GM19193 (cell line): ENCODE results near the gene DBN1.

ENCODE experiments used
- POLR2A ChIP-seq: IDR thresholded peaks from 4 replicates; pipeline ENCODE4 v1.6.1; 2011; ENCODE audit not compliant: insufficient read depth, insufficient read length; ENCODE audit errors: extremely low read depth

The DBN1 gene

DNA sequence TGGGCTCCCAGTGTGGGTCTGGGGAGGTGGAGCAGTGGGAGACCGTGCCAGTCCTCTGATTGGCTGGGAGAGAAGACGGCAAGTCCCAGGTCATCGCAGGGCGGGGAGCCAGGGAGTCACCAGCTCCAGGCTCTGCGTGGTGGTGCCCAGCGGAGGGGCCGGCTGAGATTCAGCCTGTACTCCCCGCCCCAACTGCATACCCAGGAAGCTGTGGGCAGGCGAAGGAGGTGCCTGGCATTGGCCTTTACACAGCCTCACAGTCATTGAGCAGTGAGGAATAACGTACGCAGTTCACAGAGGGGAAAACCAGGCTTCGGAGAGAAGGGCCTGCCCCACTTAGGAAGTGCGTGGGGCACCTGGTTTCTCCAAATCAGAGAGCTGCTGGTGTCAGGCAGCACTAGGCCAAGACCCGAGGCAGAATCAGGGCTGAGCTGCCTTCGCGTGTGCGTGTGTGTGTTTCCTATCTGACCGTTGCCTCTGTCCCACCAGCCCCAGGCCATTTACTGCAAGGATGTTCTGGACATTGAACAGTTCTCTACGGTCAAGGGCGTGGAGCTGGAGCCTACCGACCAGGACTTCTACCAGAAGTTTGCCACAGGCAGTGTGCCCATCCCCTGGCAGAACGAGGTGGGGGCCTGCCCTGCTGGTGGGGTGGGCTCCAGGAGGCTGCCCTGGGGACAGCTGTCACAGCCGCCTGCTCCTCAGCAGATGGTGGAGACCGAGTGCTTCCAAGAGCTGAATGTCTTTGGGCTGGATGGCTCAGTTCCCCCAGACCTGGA lies 33.0 kb downstream of the DBN1 start:
- no peak for TF ChIP-seq POLR2A

DNA sequence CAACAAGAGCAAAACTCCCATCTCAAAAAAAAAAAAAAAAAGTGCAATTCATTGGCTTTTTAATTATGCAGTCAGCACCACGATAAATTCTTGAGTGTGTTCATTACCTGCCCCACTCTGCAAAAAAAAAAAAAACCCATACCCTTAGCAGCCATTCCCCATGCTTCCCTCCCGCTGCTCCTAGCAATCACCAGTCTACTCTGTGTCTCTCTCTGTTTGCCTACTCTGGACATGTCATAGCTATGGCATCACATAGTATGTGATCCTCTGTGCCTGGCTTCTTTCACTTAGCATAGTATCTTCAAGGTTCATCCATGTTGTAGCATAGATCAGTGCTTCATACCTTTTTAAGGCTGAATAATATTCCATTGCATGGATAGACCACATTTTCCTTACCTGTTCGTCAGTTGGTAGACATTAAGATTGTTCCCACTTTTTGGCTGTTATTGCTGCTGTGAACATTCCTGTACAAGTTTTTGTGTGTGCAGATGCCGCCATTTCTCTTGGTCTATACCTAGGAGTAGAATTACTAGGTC lies 33.8 kb downstream of the DBN1 start:
- TF ChIP-seq POLR2A = no peak

DNA sequence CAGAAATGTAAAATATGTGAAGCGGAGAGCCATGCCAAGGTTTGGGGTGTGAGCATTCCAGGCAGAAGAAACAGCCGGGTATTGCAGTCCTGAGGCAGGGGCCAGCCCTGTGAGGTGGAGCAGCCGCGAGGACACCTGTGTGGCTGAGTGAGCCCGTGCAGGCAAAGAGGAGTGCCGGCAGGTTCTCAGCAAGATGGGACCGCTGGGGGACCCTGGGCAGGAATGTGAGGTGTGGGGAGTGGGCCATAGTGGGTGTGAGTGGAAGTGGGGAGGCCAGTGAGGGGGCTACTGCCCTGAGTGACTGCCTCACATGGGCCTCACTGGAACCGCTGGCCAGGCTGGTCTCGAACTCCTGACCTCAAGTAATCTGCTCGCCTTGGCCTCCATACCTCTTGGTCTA lies 35.0 kb downstream of the DBN1 start:
- peak; percentile 39 for TF ChIP-seq POLR2A

DNA sequence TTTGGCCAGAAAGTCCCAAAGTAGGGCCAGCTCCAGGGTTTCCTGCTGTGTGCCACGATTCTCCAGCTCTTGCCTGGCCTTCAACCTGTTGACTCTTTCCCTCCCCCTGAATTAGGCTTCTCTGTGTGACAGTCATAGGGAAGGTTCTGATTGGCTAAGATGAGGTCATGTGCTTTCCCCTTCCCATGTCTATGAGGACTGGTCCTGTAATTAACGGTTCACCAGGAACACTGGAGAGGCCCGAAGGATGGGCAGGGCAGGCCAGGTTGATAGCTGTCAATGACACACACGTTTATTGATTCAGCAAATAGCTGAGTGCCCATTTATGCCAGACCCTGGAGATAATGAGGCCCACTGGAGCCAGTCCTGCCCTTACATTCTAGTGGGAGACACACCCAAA lies 35.8 kb downstream of the DBN1 start:
- no peak for TF ChIP-seq POLR2A

DNA sequence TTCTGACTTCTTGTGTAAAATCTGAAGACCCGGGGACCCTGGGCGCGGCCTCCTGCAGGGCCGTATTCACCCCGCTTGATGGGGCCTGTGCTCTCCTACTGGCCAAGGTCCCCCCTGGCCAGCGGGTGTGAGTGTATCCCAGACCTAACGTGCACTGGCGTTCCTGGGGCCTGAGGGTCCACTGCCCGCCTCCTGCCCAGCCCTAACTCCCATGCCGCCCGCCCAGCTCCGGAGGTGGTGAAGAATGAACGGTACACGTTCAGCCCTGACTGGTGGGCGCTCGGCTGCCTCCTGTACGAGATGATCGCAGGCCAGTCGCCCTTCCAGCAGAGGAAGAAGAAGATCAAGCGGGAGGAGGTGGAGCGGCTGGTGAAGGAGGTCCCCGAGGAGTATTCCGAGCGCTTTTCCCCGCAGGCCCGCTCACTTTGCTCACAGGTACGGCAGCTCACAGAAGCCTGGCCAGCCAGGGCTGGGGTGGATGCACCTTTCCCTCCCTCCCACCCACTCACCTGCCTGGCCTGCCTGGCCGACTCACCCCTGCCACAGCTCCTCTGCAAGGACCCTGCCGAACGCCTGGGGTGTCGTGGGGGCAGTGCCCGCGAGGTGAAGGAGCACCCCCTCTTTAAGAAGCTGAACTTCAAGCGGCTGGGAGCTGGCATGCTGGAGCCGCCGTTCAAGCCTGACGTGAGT lies 37.4 kb downstream of the DBN1 start:
- TF ChIP-seq POLR2A = no peak

DNA sequence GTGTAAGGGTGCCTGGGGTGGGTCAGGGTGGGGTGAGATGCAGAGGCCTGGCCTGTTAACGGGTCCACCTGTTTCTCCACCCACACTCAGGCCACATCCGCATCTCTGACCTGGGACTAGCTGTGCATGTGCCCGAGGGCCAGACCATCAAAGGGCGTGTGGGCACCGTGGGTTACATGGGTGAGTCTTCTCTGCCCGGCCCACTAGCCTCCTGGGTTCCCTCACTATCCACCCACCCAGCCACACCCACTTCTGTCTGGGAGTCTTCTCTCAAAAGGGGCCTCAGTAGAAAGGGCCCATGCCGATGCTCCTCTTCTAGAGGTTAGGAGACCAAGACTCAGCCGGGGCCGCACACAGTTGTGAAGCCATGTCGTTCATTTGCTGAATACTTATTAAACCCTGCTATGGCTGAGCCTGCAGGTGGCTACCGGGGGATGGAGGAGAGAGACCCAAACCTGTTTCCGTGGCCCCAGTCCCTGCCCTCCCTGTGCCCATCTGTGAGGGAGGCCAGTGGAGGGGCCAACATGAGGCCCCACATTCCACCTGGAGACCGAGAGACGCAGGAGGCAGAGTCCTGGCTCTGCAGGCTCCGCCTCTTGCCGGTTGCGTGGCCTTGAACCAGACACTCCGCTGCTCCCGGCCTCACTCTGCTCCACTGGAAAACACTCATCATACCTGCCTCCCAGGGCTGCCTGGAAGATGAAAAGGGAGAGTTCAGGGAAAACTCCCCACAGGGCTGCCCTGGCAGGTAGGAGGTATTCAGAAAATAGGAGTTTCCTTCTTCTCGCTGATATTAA lies 38.3 kb downstream of the DBN1 start:
- peak; percentile 5 for TF ChIP-seq POLR2A

DNA sequence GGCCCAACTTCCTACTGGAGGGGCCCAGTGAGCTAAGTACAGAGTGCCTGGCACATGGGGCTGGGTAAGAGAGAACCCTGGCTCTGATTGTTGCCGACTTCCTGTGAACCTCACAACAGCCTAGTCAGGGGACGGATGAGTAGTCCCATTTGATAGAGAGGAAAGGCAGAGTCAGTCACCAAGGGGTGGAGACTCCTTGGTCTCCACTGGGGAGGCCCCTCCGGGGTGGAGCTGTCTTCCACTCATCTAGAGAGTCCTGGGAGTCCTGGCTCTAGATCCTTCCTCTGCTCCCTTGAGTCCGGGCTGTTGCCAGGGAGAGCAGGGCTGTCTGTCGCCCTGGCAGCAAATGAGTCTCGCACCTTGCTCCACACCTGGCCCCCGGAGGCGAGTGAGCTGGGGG lies 39.0 kb downstream of the DBN1 start:
- no peak for TF ChIP-seq POLR2A

DNA sequence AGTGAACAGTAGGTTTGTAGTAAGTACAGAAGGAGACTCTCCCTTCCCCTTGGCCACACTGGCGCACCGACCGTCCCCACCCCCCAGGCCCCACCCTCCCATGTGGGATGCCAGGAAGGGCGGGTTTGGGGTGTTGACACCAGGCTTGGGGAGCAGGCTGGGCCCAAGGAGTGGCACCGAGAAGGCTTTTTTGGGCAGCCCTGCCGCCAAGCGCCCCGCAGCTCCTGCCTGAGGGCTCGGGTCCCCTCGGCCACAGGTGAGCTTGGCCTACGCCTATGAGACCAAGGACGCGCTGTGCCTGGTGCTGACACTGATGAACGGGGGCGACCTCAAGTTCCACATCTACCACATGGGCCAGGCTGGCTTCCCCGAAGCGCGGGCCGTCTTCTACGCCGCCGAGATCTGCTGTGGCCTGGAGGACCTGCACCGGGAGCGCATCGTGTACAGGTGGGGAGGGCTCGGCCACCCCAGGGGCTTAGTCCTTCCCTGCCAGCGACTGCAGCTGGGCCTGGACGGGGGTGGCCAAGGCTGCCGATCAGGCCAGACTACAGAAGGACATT lies 39.7 kb downstream of the DBN1 start:
- TF ChIP-seq POLR2A = peak; percentile 17

DNA sequence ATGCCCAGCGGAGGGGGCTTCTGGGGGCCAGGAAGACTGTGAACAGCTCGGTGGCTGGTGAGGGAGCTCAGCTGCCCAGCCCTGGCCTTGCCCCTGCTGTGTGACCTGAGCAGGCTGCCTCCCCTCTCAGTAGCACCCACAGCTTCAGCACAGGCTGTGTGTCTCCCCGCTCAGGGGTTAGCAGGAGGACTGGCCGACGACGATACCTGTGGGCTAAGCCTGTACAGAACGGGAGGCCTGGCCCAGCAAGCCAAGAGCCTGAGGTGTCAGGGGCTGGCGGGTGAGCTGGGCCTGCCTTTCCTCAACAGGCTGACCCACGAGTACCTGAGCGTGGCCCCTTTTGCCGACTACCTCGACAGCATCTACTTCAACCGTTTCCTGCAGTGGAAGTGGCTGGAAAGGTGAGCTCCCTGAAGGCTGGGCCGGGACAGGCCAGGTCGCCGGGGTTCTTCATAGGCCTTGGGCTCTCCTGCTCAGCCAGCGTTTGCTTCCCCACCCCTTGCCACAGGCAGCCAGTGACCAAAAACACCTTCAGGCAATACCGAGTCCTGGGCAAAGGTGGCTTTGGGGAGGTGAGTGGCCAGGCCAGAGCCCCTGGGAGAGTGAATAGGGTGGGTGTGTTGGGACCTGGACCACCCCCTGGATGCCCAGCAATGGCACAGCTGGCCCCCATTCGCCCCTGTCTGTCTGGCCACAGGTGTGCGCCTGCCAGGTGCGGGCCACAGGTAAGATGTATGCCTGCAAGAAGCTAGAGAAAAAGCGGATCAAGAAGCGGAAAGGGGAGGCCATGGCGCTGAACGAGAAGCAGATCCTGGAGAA lies 40.4 kb downstream of the DBN1 start:
- TF ChIP-seq POLR2A = no peak

DNA sequence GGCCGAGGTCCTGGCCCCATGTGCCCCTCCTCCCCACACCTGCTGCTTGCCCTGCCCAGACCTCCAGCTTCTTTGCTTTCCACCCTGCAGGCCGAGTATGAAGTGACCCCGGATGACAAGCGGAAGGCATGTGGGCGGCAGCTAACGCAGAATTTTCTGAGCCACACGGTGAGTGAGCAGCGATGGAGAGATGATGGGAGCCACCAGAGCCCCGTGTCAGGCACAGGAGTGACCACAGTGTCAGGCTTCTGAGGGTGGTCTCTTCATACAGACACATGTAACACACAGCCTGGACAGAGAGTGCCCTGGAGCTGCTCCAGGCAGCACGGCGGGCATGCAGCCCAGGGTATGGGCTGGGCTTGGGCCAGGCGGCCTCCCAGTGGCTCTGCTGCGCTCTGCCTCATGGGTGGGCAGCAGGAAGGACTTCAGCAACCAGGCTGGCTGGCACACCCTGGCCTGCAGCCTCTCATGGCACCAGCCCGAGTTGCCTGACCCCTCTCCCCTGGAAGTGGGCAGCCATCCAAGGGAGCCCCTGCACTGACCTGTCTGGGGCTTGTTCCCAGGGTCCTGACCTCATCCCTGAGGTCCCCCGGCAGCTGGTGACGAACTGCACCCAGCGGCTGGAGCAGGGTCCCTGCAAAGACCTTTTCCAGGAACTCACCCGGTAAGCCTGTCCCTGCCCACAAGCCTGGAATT lies 41.1 kb downstream of the DBN1 start:
- no peak for TF ChIP-seq POLR2A

DNA sequence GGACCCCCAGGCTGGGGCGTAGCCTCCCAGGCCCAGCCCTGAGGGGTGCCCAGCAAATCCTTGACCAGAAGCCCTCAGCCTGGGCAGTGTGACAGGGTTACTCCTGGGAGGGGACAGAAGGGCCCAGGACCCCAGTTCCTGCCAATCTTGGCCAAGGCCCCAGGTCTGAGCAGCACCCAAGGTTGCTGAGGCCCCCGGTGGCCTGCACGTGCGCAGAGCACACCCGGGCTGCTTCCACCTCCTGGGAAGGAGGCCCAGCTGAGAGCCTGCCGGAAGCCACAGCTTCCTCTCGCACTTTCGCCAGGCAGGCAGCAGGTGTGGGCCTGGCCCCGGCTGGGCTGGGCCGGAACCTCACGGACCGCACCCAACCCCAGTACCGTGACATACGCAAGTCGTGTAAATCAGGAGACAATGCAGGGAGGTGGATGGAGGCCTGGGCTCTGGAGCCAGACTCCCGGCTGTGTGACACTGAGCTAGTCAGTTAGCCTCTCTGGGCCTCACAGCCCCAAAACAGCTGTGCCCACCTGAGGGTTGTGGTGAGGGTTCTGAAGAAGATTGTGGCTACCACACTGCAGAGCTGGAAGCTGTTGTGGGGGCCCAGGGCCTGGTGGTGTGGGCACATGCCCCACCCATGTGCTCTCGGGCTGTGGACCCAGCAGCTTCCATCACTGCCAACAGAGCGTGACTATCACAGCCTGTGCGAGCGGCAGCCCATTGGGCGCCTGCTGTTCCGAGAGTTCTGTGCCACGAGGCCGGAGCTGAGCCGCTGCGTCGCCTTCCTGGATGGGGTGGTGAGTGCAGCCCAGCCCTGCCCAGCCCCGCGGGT lies 41.9 kb downstream of the DBN1 start:
- TF ChIP-seq POLR2A = peak; percentile 59

DNA sequence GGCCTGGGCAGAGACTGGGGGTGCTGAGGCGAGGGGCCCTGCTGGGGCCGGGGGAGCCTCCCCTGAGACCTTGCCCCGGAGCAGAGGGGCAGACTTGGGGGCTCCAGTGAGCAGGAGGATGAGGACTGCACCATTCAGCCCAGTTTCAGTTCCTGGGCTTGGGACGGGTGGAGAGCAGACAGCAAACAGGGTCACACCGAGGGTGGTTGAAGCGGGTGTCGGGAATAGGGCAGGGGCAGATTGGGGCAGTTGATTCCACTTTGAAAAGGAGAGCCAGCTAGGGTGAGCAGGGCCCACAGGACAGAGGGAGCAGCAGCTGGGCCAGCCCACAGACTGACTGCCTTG lies 42.5 kb downstream of the DBN1 start:
- no peak for TF ChIP-seq POLR2A

DNA sequence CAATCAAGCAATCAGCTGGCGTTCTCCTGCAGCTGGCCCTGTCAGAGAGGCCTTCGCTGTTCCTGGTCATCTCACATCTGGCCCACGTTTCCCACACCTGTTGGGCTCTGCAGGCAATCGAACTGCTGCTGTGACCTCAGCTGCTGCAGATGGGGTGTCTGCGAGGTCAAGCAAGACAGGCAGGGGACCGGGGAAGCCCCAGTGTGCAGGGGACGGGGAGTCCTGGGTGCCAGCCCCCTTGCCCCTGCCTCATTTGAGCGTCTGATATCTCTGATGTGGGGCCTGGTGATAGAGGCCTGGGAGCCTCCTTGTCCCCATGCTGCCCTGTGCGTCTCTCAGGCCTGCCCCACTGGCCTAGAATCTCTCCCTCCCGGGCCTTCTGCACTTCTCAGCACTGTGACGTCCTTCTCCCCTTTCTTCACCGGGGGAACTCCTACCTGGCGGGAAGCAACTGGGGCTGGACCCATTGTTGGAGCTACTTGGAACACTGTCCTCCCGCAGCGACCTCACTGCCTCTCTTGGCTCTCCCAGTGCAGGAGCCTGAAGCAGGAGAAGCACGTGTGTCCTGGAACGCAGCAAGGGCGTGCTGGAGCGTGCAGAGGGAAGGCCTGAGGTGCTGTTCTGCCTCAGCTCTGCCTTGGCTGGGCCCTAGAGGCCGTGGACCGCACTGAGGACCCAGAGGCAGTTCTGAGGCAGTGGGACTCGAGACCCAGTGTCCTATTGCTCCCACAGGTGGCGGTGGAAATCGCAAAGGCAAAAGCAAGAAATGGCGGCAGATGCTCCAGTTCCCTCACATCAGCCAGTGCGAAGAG lies 43.1 kb downstream of the DBN1 start:
- TF ChIP-seq POLR2A = no peak
